ENCODE results near the gene TTLL5. TPM values are rescaled to one million over a fixed set of nuclear protein-coding genes. Genes with fewer than 3 reads are reported as not detected.

The TTLL5 gene
- total and polyA plus RNA-seq, 2 of the 13 experiments (the other 11 are each of a cell fraction or from before 2014, with no cell fraction given), result 11.8 to 18.8 TPM

- TF ChIP-seq NKX3-1 (CRISPR knock-in tag; IDR thresholded peaks at IDR 0.05) (no peak), PHF20 (CRISPR knock-in tag; IDR thresholded peaks at IDR 0.05) (peak; percentile 77), SOX5 (CRISPR knock-in tag; IDR thresholded peaks at IDR 0.05; ENCODE audit: borderline replicate concordance) (no peak), ZFP36L2 (CRISPR knock-in tag; IDR thresholded peaks at IDR 0.05) (no peak), KLF9 (CRISPR knock-in tag; IDR thresholded peaks at IDR 0.05; ENCODE audit: low read depth) (no peak), TMF1 (CRISPR knock-in tag; IDR thresholded peaks at IDR 0.05; ENCODE audit: low read depth) (no peak), MED8 (CRISPR knock-in tag; IDR thresholded peaks at IDR 0.05; ENCODE audit: insufficient replicate concordance) (no peak), TFDP2 (CRISPR knock-in tag; IDR thresholded peaks at IDR 0.05) (peak; percentile 83), ZNF746 (CRISPR knock-in tag; IDR thresholded peaks at IDR 0.05) (no peak; the same call in 1 of the 2 replicates), MTERF4 (CRISPR knock-in tag; IDR thresholded peaks at IDR 0.05) (no peak), HNRNPL (IDR thresholded peaks at IDR 0.05; ENCODE audit: low read depth, low read length) (no peak), BHLHE40 (IDR thresholded peaks at IDR 0.05; ENCODE audit: low read length) (no peak), KAT8 (CRISPR knock-in tag; IDR thresholded peaks at IDR 0.05) (peak; percentile 93), PLRG1 (conservative IDR thresholded peaks at IDR 0.05) (no peak), RERE (CRISPR knock-in tag; IDR thresholded peaks at IDR 0.05; ENCODE audit: low read depth) (no peak), IKZF1 (IDR thresholded peaks at IDR 0.05) (no peak), PHF8 (CRISPR knock-in tag; IDR thresholded peaks at IDR 0.05) (peak; percentile 57), ISX (CRISPR knock-in tag; conservative IDR thresholded peaks at IDR 0.05) (no peak), ZBTB1 (CRISPR knock-in tag; IDR thresholded peaks at IDR 0.05; ENCODE audit: borderline replicate concordance) (no peak)
- TF ChIP-seq, protein P1, sequence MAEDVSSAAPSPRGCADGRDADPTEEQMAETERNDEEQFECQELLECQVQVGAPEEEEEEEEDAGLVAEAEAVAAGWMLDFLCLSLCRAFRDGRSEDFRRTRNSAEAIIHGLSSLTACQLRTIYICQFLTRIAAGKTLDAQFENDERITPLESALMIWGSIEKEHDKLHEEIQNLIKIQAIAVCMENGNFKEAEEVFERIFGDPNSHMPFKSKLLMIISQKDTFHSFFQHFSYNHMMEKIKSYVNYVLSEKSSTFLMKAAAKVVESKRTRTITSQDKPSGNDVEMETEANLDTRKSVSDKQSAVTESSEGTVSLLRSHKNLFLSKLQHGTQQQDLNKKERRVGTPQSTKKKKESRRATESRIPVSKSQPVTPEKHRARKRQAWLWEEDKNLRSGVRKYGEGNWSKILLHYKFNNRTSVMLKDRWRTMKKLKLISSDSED (CRISPR knock-in tag; IDR thresholded peaks at IDR 0.05), result no peak
- TF ChIP-seq, protein P2, sequence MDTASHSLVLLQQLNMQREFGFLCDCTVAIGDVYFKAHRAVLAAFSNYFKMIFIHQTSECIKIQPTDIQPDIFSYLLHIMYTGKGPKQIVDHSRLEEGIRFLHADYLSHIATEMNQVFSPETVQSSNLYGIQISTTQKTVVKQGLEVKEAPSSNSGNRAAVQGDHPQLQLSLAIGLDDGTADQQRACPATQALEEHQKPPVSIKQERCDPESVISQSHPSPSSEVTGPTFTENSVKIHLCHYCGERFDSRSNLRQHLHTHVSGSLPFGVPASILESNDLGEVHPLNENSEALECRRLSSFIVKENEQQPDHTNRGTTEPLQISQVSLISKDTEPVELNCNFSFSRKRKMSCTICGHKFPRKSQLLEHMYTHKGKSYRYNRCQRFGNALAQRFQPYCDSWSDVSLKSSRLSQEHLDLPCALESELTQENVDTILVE (CRISPR knock-in tag; IDR thresholded peaks at IDR 0.05), result no peak
Measured at GRCh38 chr14:75660630-75661498, at the start of gene TTLL5, which contains the start of gene ERG28 (continued).
